Large intestine (tissue), 3 donors: ENCODE measurements around the gene DAZAP1. TPM values are rescaled to one million over a fixed set of nuclear protein-coding genes. Genes with fewer than 3 reads are reported as not detected.
A peak's percentile ranks its signal among the peaks of the same experiment; 100 is the strongest.

ENCODE experiments used
- DNase-seq, 2 donors: peaks; one replicate each; pipeline versions ENCODE4 v3.0.0 to v3.0.0-alpha.2; 2013
- H3K27ac ChIP-seq: one replicate; pipeline ENCODE4 v1.5.1; 2013; ENCODE audit warnings: low read length
- H3K27me3 ChIP-seq: 2 replicates; pipeline ENCODE4 v1.6.1; 2013; ENCODE audit warnings: low read length; ENCODE audit not compliant: control insufficient read depth, insufficient read depth
- H3K36me3 ChIP-seq: 2 replicates; pipeline ENCODE4 v1.6.1; 2013; ENCODE audit warnings: low read length; ENCODE audit not compliant: control insufficient read depth, insufficient read depth
- H3K4me1 ChIP-seq: one replicate; pipeline ENCODE4 v1.6.1; 2013; ENCODE audit warnings: low read length; ENCODE audit not compliant: control insufficient read depth, insufficient read depth
- H3K4me3 ChIP-seq: one replicate; pipeline ENCODE4 v1.5.1; 2013; ENCODE audit warnings: low read length
- H3K9me3 ChIP-seq: one replicate; pipeline ENCODE4 v1.6.1; 2013; ENCODE audit warnings: mild to moderate bottlenecking, low read depth, low read length, moderate library complexity; ENCODE audit not compliant: control insufficient read depth
- WGBS: methylation state at CpG from one replicate; pipeline ENCODE4 v1.1.5; 2013; ENCODE audit warnings: low lambda C conversion rate; ENCODE audit not compliant: insufficient coverage; 5-methylcytosine and 5-hydroxymethylcytosine counted together
- polyA plus RNA-seq: library from polyadenylated mRNA; unstranded; fragments of 120-200 nt; gene quantifications from one replicate; pipeline ENCODE4 v1.2.1, GENCODE V29; 2013

Gene DAZAP1
- polyA plus RNA-seq, 1 donor = 97.8 TPM

DNA sequence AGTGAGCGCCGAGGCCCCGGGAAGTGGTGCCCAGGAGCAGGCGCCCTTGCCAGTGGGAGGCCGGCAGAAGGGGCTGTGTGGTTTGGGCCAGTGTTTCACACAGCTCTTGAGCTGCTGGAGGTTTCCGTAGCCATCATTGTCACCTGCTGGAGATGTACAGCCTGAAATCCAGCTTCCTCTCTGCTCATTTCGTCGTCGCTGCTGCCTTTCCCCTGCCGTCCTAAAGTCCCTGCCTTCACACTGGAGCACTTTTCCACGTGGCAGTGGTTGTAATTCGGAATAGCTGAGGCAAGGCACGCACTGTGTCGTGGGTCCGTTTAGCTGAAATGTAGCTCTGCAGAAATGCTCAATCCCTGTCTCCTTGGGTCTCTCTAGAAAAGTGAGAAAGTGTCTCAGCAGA is 13.2 kb downstream of the DAZAP1 start:
- no peak overlapping the region for H3K27ac ChIP-seq
- H3K27me3 ChIP-seq = no peaks in the 10 kb centered on the region
- peaks cover 73% of the 10 kb centered on the region for H3K36me3 ChIP-seq
- H3K4me3 ChIP-seq = no peak overlapping the region
- no peak for DNase-seq
- H3K4me1 ChIP-seq = peaks cover 62% of the 10 kb centered on the region
- H3K9me3 ChIP-seq = peaks cover 19% of the 10 kb centered on the region
- WGBS = no CpG with 5 or more reads among the region's 15 CpGs

DNA sequence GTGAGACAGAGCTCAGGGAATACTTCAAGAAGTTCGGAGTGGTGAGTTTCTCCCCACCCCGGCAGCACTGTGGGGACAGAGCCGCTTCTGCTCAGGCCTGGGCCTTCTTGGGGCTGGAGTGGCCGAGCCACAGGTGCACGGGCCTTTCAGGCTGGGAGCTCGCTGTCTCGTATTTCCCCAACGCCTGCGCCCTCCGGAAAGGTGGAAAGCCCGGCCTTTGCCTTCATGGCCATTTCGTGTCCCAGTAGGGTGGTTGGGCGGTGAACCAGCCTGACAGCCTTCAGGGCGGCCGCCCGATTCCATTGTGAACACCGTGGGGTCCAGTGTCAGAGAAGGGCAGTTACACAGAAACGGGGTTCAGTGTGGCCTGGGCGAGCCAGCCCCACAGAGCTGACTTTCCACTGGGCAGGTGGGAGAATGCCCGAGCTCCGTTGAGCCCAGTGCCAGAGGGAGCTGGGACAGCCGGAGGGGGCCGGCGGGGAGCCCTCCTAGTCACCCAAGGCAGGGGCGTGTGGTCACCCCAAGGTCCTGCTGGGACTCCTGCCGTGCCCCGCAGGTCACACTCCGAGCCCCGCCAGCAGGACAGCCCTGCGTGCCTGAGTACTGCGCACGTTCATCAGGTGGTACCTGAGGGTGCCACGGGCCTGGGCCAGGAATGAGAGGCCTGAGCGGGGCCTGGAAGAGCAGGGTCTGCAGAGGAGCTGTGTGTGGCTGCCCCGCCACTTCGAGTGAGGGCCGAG is 14.0 kb downstream of the DAZAP1 start:
- H3K27me3 ChIP-seq = no peaks in the 10 kb centered on the region
- DNase-seq = no peak
- H3K4me1 ChIP-seq = peaks cover 59% of the 10 kb centered on the region
- H3K4me3 ChIP-seq = no peak overlapping the region
- peaks cover 19% of the 10 kb centered on the region for H3K9me3 ChIP-seq
- H3K27ac ChIP-seq = no peak overlapping the region
- WGBS = no CpG with 5 or more reads among the region's 37 CpGs
- H3K36me3 ChIP-seq = peaks cover 79% of the 10 kb centered on the region

DNA sequence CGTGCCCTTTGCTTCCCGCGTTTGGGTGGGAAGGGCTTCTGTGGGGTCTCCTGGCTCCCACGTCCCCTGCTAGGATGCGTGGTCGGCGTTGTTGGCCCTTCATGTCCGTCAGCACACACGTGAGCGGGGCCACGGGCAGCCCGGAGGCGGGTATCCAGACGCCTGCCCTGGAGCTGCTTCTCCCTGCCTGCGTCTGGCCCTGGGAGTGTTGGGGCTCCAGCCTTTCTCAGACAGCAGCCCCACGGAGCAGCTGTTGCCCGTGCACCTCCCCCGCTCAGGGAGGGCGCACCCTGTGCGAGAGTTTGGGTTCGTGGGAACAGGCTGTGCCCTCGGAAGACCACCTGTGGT is 14.5 kb downstream of the DAZAP1 start:
- Histone ChIP-seq H3K4me1 (peaks cover 54% of the 10 kb centered on the region), H3K36me3 (peaks cover 79% of the 10 kb centered on the region), H3K4me3 (no peak overlapping the region), H3K9me3 (peaks cover 19% of the 10 kb centered on the region), H3K27ac (no peak overlapping the region), H3K27me3 (no peaks in the 10 kb centered on the region)
- WGBS = no CpG with 5 or more reads among the region's 22 CpGs
- DNase-seq = no peak

DNA sequence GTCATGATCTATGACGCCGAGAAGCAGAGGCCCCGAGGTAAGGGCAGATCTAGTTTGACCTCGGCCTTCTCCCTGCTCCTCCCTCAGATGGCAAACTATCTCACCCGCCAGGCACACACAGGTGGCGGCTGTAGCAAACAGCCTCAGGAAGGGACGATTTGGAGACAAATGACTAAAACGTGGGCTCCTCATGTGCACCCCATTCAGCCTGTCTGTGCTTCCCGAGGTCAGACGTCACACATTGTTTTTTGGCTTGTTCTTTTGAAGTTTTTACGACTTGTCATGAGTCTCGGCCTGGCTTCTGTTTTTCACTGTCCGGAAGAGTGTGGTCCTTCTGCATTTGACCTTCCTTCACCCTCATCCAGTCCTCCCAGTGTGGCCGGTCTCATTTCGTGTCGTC is 15.0 kb downstream of the DAZAP1 start:
- Histone ChIP-seq H3K4me1 (peaks cover 49% of the 10 kb centered on the region), H3K27me3 (no peaks in the 10 kb centered on the region), H3K4me3 (no peak overlapping the region), H3K9me3 (peaks cover 19% of the 10 kb centered on the region), H3K36me3 (peaks cover 79% of the 10 kb centered on the region), H3K27ac (no peak overlapping the region)
- WGBS = 89% methylated on average over 4 of the region's 16 CpGs
- DNase-seq = no peak

DNA sequence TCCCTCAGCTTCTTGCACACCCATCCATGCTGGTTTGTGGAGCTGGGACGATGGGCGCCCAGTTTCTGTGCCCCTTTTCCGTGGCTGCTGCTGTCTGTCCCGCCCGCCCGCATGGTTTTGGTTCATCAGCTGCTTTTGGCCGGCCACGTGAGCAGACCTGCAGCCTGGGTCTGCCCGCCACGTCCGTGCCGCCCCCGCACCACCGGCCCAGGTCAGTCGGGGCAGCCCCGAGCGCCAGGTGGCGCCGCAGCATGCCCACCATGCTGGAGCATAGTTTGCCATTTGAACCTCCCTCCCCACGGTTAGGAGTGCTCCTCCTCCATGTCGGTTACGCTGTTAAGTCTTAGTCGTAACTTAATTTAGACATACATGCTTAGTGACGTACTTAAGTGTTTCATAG is 15.6 kb downstream of the DAZAP1 start:
- Histone ChIP-seq H3K36me3 (peaks cover 81% of the 10 kb centered on the region), H3K27me3 (no peaks in the 10 kb centered on the region), H3K27ac (no peak overlapping the region), H3K9me3 (peaks cover 19% of the 10 kb centered on the region), H3K4me3 (no peak overlapping the region), H3K4me1 (peaks cover 43% of the 10 kb centered on the region)
- no peak for DNase-seq
- 96% methylated on average over 4 of the region's 24 CpGs for WGBS

DNA sequence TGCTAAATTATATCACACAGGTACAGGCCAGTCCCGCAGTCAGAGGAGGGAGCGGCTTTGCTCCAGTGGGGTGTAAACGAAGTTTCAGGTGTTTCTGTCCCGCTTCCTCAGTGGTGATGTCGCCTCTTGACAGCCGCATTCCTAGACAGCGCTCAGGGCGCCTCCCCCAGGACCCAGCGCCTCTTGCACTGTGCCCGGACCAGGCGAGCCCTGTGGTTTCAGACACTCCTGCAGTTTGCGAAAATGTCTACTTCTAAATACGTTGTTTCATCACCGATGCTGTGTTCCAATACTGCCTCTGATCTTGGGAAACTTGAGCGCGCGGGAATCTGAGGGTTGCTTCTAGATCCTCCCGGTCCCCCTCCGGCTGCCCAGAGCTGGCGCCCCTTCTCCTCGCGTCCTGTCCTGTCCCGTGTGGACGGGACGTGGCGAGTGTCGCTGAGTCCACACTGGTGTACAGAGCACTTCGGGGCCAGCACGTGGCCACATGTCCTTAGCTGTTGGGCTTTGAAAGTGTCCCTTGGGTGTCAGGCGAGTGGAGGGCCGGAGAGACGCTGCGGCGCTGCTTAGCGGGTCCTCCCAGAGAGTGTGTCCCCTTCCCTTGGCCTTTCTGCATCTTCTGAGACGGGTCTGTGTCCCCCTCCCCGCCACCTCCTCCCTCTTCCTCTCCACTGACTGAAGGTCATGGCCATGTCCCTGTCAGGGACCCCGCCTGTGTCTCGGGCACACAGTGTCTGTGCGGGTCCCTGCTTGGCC is 16.2 kb downstream of the DAZAP1 start:
- H3K4me3 ChIP-seq = no peak overlapping the region
- peak overlapping the region; percentile 75 for H3K27ac ChIP-seq
- peaks cover 19% of the 10 kb centered on the region for H3K9me3 ChIP-seq
- H3K4me1 ChIP-seq = peaks cover 37% of the 10 kb centered on the region
- H3K36me3 ChIP-seq = peaks cover 87% of the 10 kb centered on the region
- no peak for DNase-seq
- H3K27me3 ChIP-seq = no peaks in the 10 kb centered on the region
- no CpG with 5 or more reads among the region's 40 CpGs for WGBS

DNA sequence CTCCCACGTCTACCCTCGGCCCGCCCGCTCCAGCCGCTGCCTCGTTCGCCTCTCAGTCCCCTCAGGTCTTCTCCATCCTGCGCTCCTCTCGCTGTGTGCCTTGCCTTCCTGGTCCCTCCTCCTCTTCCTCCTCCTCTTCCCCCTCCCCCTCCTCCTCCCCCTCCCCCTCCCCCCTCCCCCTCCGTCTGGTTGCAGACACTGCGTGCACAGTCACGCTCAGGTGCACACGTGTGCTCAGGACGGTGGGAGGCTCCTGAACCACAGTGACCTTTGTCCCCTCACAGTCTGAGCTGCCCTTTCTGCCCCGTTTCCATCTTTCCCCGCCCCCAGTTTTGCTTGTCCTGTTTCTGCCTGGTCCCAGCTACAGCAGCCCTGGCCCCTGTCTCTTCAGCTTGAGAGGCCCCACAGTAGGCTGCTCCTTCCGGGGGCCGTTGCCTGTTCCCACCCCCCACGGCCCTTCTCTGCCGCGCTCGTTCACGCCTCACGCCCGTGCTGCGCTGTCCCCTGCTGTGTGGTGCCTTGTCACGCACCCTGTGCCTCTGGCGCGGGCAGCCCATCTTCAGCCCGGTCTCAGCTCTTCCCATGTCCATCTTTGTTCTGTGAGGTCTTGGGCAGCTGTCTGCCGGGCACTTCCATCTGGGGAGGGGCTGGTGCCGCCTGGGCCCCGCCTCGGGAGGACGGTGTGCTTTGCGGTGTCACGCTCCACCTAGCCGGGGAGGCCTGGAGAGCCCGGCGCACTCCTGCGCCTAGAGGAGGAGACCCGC is 17.0 kb downstream of the DAZAP1 start:
- peaks cover 87% of the 10 kb centered on the region for H3K36me3 ChIP-seq
- no CpG with 5 or more reads among the region's 42 CpGs for WGBS
- peak; percentile 91 to 95 for DNase-seq
- H3K27ac ChIP-seq = peak overlapping the region; percentile 95
- peaks cover 23% of the 10 kb centered on the region for H3K9me3 ChIP-seq
- no peaks in the 10 kb centered on the region for H3K27me3 ChIP-seq
- H3K4me1 ChIP-seq = peaks cover 32% of the 10 kb centered on the region
- H3K4me3 ChIP-seq = peak overlapping the region; percentile 12

DNA sequence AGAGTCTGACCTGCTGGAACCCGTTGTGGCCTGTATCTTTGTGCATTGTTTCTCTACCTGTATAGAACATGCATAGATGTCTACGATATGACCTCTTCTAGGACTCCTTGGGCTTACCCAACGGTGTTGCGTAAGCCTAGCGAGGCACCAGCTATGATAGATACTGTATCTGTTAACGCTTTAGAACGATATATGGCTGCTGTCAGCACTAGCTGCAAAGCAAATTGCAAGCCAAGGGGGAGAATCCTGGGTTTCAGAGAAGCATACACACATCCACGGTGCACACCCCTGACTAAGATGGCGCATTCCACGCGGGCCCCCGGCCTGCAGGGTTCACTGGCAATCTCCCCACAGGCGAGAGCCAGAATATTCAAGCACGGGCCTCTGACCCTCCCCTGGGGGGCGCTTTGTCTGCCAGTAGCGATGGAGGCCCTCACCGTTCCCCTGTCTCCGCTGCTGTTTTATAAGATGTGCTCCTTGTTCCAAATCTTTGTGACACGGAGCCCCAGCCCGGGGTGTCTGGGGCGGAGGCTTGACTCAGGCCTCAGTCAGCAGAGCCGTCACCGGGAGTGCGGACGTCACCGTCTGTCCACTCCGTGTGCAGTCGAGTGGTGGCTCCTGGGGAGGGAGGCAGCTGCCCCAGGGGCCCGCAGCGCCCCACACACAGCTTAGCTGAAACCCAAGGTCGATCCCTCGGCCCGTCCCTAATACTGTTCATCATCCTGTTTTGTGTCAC is 17.9 kb downstream of the DAZAP1 start:
- no CpG with 5 or more reads among the region's 33 CpGs for WGBS
- peaks cover 90% of the 10 kb centered on the region for H3K36me3 ChIP-seq
- H3K27ac ChIP-seq = peak overlapping the region; percentile 95
- no peak overlapping the region for H3K4me3 ChIP-seq
- peaks cover 32% of the 10 kb centered on the region for H3K4me1 ChIP-seq
- H3K9me3 ChIP-seq = peaks cover 23% of the 10 kb centered on the region
- H3K27me3 ChIP-seq = no peaks in the 10 kb centered on the region
- DNase-seq = peak in 1 of 2 donors; percentile 70

DNA sequence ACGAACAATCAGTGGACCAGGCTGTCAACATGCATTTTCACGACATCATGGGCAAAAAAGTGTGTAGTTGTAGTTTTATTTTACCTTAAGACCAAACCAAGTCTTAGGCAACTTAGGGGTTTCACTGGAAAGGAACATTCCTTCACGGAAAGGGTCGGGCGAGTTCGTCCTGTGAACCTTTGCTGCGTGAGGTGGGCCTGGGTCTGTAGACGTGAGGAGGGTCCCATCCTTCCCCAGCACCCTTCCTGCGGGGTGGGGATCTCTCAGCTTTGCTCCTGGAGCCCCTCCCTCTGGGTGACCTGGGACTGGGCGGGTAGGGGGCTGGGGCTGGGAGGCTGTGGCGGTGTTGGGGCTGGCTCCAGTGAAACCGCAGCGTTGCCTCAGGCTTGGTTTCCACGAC is 18.5 kb downstream of the DAZAP1 start:
- Histone ChIP-seq H3K4me3 (no peak overlapping the region), H3K27me3 (no peaks in the 10 kb centered on the region), H3K27ac (no peak overlapping the region), H3K9me3 (peaks cover 23% of the 10 kb centered on the region), H3K4me1 (peaks cover 32% of the 10 kb centered on the region), H3K36me3 (peaks cover 88% of the 10 kb centered on the region)
- WGBS = no CpG with 5 or more reads among the region's 14 CpGs
- no peak for DNase-seq

DNA sequence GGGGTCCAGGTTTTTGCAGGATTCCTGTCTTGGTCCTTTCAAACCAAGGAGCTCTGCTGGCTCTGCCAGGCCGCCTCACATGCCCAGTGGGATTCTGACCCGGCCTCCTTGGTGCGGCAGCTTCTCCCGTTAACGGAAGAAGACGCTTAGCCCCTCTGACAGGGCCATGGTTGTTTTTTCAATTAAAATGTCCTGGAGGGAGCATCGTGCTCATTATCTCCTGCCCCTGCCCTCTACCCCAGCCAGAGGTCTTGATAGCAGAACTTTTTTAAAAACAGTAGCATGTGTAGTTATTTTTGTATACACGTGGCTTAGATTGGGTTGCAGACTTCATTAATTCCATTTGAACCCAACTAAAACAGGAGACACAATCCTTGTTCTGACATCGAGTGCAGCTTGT is 19.4 kb downstream of the DAZAP1 start:
- Histone ChIP-seq H3K4me1 (peaks cover 32% of the 10 kb centered on the region), H3K27me3 (no peaks in the 10 kb centered on the region), H3K27ac (no peak overlapping the region), H3K36me3 (peaks cover 87% of the 10 kb centered on the region), H3K9me3 (peaks cover 19% of the 10 kb centered on the region), H3K4me3 (no peak overlapping the region)
- DNase-seq = no peak
- no CpG with 5 or more reads among the region's 9 CpGs for WGBS
